GM21390 (cell line): Measurements from ENCODE around the gene EMC10.

ENCODE experiments used
- ATAC-seq: cut with Tn5 transposase; IDR thresholded peaks from one replicate; pipeline ENCODE4 v1.9.1; 2021; ENCODE audit not compliant: unreplicated experiment

The EMC10 gene

GRCh38 chr19:50537769-50538230, 61.5 kb downstream of the EMC10 start:
- ATAC-seq: no peak
